HG03521 (cell line): ENCODE data around the gene ZNF335.
A peak's percentile ranks its signal among the peaks of the same experiment; 100 is the strongest.
"Not testable (repeated sequence)": the region's sequence is repeated elsewhere in the genome, so short reads cannot be mapped to it uniquely, and the experiment has no call there.

Experiments
- ATAC-seq: cut with Tn5 transposase; IDR thresholded peaks from one replicate; pipeline ENCODE4 v1.9.1; 2021; ENCODE audit warnings: mild to moderate bottlenecking, moderate library complexity; ENCODE audit not compliant: unreplicated experiment

The ZNF335 gene

GRCh38 chr20:45913116-45913515, 58.9 kb downstream of the ZNF335 start:
- no peak for ATAC-seq

DNA sequence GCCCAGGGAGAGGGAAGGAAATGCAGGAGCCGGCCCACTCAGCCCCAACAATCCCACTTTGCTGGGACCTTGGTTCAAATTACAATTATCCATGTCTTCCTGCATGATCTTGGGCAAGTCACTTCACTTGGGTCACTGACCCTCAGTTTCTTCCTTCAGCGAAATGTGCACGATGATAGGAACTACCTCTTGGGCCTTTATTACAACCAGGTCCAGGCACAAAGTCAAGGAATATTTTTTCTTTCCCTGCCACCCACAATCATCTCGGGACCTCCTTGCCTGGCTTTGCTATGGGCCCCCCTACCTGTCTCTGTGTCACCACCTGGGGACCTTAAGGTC, 59.7 kb downstream of the ZNF335 start:
- no peak for ATAC-seq

DNA sequence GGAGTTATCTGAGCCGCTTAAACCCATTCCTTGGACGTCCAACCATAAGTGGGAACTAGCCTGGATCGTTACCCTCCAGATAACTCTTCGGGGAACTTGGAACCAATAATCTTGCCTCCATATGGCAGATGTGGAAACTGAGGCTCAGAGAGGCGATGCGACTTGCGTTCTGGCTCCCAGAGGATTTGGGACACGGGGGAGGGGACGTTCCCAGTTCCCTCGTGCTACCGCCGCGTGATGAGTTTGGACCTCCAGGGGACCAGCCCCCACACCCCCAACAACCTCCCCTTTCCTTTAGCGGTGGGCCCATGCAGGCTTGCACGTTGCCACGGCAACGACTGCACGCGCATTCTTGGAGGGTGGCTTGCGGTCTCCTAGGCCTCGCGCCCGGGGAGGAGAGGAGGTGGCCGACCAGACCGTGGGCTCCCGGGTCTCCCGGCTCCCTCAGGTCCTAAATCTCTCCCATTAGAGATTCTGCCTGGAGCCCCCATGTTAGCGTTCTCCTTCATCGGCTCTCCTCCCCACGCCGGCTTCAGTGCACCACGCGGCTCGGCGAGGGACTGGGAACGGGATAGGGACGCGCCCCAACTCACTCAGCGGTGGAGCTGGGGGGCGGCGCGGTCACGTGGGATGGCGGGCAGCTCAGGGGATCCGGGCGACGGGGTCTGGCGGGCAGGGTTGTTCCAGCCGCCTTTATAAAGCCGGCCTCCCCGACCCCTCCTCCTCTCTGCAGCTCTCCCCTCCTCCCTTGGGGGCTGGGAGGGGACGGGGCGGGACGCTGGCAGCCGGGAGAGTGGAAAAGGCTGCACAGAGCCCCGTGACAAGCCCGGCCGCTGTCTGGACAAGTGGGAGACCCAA, 60.3 kb downstream of the ZNF335 start, which contains the start of gene PLTP:
Gene PLTP, minus strand, starts transcription at position 670 of the 858 bp plus-strand sequence. CDS start 703 bp downstream, outside the sequence.
- no peak for ATAC-seq

GRCh38 chr20:45910670-45911485, 61.1 kb downstream of the ZNF335 start:
- ATAC-seq: peak; percentile 90

DNA sequence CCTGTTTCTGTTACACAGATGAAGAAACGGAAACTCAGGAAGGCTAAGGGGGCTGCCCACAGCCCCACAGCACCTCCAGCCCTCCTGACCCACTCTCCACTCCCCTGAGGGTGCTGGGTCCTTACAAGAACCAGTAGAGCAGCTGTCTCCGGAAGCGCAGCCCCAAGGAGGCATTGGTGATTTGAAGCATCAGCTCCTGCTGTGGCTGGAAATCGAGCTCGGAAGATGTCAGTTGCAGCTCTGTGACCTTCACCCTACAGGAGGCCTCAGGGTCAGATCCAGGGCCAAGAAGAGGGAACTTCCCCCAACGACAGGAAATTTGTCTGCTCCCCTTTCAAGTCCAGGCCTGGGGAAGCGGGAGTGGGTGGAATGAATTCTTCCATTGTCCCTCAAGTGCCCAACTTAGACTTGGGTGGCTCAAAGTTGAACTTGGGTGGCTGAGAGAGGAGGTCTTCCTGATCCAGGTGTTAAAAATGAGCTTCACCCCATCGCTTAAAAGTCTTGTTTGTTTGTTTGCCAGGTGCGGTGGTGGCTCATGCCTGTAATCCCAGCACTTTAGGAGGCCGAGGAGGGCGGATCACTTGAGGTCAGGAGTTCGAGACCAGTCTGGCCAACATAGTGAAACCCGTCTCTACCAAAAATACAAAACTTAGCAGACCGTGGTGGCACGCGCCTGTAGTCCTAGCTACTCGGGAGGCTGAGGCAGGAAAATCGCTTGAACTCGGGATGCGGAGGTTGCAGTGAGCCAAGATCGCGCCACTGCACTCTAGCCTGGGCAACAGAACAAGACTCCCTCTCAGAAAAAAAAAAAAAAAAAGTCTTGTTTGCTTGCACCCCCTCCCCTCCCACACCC, 62.0 kb downstream of the ZNF335 start:
- ATAC-seq: no peak

DNA sequence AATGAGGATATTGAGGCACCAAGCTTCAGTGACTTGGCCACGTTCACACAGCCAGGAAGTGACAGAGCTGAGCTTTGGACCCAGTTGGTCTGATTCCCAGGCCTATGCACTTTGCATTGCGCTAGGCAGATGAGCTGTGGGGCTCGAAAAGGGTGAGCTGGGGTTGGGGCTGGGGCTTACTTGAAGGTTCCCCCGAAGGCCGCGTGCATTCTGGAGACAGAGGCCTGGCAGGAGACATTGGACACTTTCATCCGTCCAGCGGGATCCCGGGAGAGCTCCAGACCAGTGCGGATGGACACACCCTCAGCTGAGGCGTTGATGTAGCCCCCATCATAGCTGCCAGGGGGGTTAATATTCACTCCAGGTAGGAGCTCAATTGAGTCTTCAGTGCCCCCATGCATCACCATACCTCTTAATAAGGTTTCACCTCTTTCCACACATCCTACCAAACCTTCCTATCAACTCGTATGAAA, 62.6 kb downstream of the ZNF335 start:
- ATAC-seq: no peak

GRCh38 chr20:45908084-45908483, 63.9 kb downstream of the ZNF335 start:
- ATAC-seq: no peak

DNA sequence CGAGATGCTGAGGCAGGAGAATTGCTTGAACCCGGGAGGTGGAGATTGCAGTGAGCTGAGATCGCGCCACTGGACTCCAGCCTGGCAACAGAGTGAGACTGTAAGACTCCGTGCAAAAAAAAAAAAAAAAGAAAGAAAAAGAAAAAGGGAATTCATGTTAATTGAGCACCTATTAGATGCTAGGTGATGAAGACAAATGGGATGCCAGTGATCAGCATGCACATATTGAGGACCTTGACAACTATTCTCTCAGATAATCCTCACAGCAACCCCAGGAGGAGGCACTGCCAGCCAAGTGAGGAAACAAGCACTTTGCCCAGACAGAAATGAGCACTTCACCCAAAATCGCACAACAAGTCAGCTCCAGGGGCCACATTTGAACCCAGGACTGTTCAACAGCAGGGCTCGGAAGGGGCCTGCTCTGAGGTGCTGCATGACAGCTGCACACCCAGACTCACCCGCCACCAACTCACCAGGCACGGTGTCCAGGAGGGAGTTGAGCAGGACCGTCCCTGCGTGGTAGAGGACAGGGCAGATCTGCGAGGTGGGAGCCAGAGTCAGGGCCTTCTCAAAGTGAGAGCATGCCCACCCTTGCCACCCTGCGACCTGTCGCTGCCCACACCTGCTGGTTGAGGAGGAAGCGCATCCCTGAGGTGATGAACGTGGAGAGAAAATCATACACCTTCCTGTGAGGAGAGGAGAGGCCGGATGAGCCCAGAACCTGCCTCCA, 64.6 kb downstream of the ZNF335 start:
- no peak for ATAC-seq

DNA sequence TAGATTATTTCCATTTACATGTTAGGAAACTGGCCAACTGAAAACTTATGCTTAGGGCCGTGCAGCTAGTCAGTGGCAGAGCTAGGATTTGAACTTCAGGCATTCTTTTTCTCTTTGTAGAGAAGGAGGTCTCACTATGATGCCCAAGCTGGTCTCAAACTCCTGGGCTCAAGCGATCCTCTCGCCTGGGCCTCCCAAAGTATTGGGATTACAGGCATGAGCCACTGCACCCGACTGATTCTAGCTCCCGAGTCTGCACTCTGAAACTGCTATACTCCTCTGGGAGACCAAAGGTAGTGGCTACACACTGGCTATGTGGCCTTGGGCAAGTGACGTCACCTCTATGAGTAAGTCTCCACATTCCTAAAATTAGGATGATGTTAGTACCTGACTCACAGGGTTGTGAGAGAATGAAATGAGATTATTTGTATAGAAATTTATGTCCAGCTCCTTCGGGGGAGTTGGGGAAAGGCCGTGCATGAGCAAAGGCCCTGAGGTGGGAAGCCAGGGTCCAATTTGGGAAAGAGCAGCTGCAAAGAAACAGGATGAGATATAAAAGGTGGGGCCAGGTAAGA, 66.4 kb downstream of the ZNF335 start:
- ATAC-seq: no peak

GRCh38 chr20:45904583-45905504, 67.2 kb downstream of the ZNF335 start:
- no peak for ATAC-seq

- no peak for ATAC-seq
Measured at GRCh38 chr20:45902199-45902701, 69.8 kb downstream of the ZNF335 start.

DNA sequence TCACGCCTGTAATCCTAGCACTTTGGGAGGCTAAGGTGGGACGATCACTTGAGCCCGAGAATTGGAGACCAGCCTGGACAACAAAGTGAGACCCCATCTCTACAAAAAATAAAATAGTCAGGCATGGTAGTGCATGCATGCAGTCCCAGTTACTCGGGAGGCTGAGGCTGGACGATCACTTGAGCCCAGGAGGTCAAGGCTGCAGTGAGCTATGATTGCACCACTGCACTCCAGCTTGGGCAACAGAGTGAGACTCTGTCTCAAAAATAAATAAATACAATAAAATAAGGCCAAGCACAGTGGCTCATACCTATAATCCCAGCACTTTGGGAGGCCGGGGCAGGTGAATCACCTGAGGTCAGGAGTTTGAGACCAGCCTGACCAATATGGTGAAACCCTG, 70.7 kb downstream of the ZNF335 start:
- not testable (repeated sequence) for ATAC-seq

DNA sequence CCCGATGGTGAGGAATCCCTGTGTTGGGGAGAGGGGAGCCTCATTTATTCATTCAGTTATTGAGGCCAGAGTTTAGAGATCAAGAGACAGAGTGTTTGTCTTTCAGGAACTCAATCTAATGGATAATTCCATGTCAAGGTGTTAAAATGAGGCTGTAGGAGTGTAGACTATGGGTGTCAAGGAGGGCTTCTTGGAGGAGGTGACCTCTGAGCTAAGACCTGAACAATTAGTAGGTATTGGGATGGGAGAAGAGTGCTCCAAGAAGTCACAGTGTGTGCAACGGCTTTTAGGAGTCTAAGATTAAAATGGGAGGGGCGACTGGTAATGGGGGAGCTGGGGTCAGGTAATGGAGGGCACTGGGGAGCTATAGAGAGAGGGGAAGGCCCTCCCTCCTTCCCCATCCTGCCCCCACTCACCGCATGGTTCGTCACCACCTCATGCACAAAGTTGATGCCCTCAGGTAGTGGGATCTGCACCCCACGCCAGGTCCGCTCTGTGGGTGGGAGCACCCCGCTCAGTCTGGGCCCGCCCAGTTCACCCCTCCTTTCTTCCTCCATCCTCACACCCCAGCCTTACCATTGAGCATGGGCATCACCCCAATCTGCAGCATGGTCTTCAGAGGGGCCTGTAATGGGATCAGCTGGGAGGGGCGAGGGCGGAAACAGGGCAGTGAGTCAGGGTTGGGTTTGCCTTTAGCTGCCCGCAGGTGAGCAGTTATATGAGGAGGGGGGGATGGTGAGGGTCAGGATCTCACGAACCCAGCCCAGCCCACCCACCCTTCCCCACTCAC, 72.8 kb downstream of the ZNF335 start:
- no peak for ATAC-seq
